Brain microvascular endothelial cell (primary cell): ENCODE measurements around the gene KRT17.

Experiments
- DNase-seq: peaks from one replicate; pipeline ENCODE4 v3.0.0-alpha.2; 2020
- H3K27ac ChIP-seq: fragments of 250-450 bp; sonication (Bioruptor Pico); 2 replicates; pipeline ENCODE4 v1.5.1; 2020; ENCODE audit warnings: mild to moderate bottlenecking, moderate library complexity
- H3K27me3 ChIP-seq: fragments of 250-450 bp; sonication (Bioruptor Pico); replicated peaks from 2 replicates; pipeline ENCODE4 v1.5.1; 2020; ENCODE audit warnings: mild to moderate bottlenecking
- H3K36me3 ChIP-seq: fragments of 250-450 bp; sonication (Bioruptor Pico); replicated peaks from 2 replicates; pipeline ENCODE4 v1.5.1; 2020; ENCODE audit warnings: mild to moderate bottlenecking
- H3K4me3 ChIP-seq: 2 replicates; pipeline ENCODE4 v1.5.1; 2011; ENCODE audit warnings: low read depth, mild to moderate bottlenecking, control low read depth, low read length, moderate library complexity
- in situ Hi-C: cut with HindIII; loops from 2 replicates; pipeline ENCODE4 v1.10.0; 2017; ENCODE audit warnings: low sequenced_read_pairs, low pct_ligation_motif_present
- TF ChIP-seq, protein P1 (sequence below): IDR thresholded peaks from 2 replicates; pipeline ENCODE4 v1.5.1; 2011; ENCODE audit warnings: low read depth, mild to moderate bottlenecking, moderate library complexity, low read length, control low read depth, inconsistent platforms; ENCODE audit errors: missing control alignments

KRT17 gene

DNA sequence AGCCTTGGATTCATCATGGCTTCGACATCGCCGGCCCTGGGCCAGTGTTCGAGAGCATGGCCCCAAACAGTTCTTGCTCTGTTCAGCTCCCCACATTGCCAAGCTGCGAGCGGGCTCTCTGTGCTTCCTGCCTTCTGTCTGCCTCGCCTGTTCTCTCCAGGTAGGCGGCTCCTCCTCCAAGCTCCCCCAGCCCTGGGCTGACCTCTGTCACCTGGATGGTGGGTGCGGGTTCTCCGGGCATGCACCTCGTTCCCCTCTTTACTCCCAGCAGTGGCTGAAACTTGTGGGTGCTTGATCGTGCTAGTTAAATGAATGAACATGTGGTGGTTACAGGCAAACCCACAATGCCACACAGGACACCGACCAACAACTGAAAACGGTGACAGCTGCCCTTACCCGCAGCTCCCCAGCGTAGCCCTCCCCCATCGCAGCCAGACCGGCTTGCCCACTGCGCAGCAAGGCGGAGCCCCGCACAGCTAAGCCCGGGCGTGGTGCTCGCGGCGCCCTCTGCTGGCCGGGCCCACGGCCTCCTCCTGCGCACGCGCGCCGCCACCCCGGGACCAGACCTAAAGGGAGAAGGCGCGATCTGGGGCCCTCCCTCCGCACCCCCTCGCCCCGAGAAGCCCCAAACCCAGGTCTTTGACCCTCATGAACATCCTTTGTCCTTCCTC lies 41.3 kb upstream of the KRT17 start:
- peak overlapping the region; percentile 61 for H3K27ac ChIP-seq
- H3K27me3 ChIP-seq = no peaks in the 10 kb centered on the region
- peak; percentile 52 for DNase-seq

GRCh38 chr17:41664587-41665565 lies 40.5 kb upstream of the KRT17 start:
- Histone ChIP-seq H3K4me3 (peak overlapping the region; percentile 58), H3K27ac (no peak overlapping the region)
- TF ChIP-seq, protein P1, sequence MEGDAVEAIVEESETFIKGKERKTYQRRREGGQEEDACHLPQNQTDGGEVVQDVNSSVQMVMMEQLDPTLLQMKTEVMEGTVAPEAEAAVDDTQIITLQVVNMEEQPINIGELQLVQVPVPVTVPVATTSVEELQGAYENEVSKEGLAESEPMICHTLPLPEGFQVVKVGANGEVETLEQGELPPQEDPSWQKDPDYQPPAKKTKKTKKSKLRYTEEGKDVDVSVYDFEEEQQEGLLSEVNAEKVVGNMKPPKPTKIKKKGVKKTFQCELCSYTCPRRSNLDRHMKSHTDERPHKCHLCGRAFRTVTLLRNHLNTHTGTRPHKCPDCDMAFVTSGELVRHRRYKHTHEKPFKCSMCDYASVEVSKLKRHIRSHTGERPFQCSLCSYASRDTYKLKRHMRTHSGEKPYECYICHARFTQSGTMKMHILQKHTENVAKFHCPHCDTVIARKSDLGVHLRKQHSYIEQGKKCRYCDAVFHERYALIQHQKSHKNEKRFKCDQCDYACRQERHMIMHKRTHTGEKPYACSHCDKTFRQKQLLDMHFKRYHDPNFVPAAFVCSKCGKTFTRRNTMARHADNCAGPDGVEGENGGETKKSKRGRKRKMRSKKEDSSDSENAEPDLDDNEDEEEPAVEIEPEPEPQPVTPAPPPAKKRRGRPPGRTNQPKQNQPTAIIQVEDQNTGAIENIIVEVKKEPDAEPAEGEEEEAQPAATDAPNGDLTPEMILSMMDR = no peak

More for the DNA sequence above, 41.3 kb upstream of the KRT17 start:
- in situ Hi-C loops = no loop called here
- Histone ChIP-seq H3K4me3 (peak overlapping the region; percentile 58), H3K36me3 (no peaks in the 10 kb centered on the region)
- TF ChIP-seq, protein P1 = peak; percentile 68

DNA sequence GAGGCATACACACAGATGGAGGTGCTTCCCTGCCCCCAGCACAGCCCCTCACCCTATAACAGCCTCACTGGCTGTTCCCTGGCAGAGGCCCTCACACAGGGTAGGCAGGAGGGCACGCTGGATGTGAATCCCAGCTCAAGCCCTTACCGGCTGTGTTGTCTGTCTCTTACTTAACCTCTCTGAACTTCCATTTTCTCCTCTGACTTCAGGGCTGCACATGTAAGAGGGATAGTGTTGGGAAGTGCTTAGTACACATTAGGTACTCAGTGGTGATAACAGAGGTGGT lies 39.7 kb upstream of the KRT17 start:
- Histone ChIP-seq H3K4me3 (no peak overlapping the region), H3K27me3 (no peaks in the 10 kb centered on the region), H3K36me3 (no peaks in the 10 kb centered on the region), H3K27ac (no peak overlapping the region)
- no peak for DNase-seq
- TF ChIP-seq, protein P1 = no peak
- in situ Hi-C loops = no loop called here

More at GRCh38 chr17:41664587-41665565, 40.5 kb upstream of the KRT17 start:
- Histone ChIP-seq H3K36me3 (no peaks in the 10 kb centered on the region), H3K27me3 (no peaks in the 10 kb centered on the region)
- in situ Hi-C loops = no loop called here
- DNase-seq = no peak

DNA sequence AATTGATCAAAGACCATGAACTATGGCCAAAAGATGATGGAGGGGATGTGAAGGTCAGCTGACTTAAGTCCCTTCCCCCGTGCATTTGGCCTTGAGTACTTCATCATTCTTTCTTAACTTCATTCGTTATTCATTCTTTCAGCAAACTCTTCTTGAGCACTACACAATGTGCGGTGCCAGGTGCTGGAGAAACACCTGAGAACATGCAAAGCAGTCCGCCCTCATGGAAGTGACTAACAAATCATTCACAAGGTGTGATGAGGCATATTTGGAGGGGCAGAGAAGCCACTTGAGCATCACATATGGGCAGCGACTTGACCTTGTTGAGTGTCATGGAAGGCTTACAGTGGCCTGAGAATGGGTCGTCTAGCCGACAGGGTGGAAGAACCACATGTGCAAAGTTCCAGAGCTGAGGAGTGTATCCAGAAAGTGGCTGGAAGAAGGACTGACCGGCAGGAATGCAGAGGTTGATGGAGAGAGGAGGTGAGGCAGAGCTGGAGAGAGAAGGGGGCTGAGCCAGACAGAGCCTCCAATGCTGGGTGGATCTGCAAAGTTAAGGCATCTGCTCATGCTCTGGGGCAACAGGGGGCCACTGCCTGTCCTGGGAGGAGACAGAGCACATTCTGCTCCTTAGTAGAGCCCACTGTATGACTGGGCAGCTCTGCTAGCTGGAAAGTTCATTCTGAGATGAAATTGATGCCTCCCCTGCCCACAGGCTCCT lies 39.2 kb upstream of the KRT17 start:
- Histone ChIP-seq H3K4me3 (no peak overlapping the region), H3K27ac (no peak overlapping the region), H3K27me3 (no peaks in the 10 kb centered on the region), H3K36me3 (no peaks in the 10 kb centered on the region)
- TF ChIP-seq, protein P1 = no peak
- DNase-seq = no peak
- in situ Hi-C loops = no loop called here

GRCh38 chr17:41660221-41660711 lies 35.9 kb upstream of the KRT17 start:
- no peaks in the 10 kb centered on the region for H3K36me3 ChIP-seq
- in situ Hi-C loops = no loop called here
- no peaks in the 10 kb centered on the region for H3K27me3 ChIP-seq
- TF ChIP-seq, protein P1 = no peak
- no peak for DNase-seq
- no peak overlapping the region for H3K27ac ChIP-seq
- H3K4me3 ChIP-seq = no peak overlapping the region
